GM19035 (cell line): ENCODE results near the gene PIGR.

Source experiments
- ATAC-seq: cut with Tn5 transposase; IDR thresholded peaks from one replicate; pipeline ENCODE4 v1.9.1; 2021; ENCODE audit not compliant: unreplicated experiment

Gene PIGR

GRCh38 chr1:206911064-206911663, 35.1 kb downstream of the PIGR start:
- no peak for ATAC-seq

GRCh38 chr1:206909883-206910318, 36.4 kb downstream of the PIGR start:
- no peak for ATAC-seq

- no peak for ATAC-seq
Measured at GRCh38 chr1:206909161-206909882, 36.9 kb downstream of the PIGR start.

GRCh38 chr1:206908038-206908437, 38.2 kb downstream of the PIGR start:
- no peak for ATAC-seq

- ATAC-seq, result no peak
Measured at GRCh38 chr1:206907304-206907991, 38.8 kb downstream of the PIGR start.

GRCh38 chr1:206905295-206906164, 40.7 kb downstream of the PIGR start:
- ATAC-seq, result no peak

GRCh38 chr1:206904423-206905142, 41.7 kb downstream of the PIGR start:
- no peak for ATAC-seq

- ATAC-seq, result no peak
Measured at GRCh38 chr1:206903687-206904086, 42.6 kb downstream of the PIGR start.

- ATAC-seq, result no peak
Measured at GRCh38 chr1:206902702-206903101, 43.6 kb downstream of the PIGR start.

- no peak for ATAC-seq
Measured at GRCh38 chr1:206901944-206902343, 44.3 kb downstream of the PIGR start.

- no peak for ATAC-seq
Measured at GRCh38 chr1:206900149-206900548, 46.1 kb downstream of the PIGR start.

- ATAC-seq, result no peak
Measured at GRCh38 chr1:206899717-206900116, 46.5 kb downstream of the PIGR start.

GRCh38 chr1:206898915-206899431, 47.3 kb downstream of the PIGR start:
- no peak for ATAC-seq

- ATAC-seq, result no peak
Measured at GRCh38 chr1:206898089-206898914, 48.0 kb downstream of the PIGR start.

GRCh38 chr1:206897175-206897574, 49.1 kb downstream of the PIGR start, which contains the start of gene IL24:
Gene IL24, plus strand, starts transcription at chr1:206897443. Its CDS starts 390 bp downstream, at chr1:206897833.
- no peak for ATAC-seq

GRCh38 chr1:206896261-206896660, 50.0 kb downstream of the PIGR start:
- no peak for ATAC-seq

GRCh38 chr1:206895837-206896242, 50.4 kb downstream of the PIGR start:
- no peak for ATAC-seq

GRCh38 chr1:206895325-206895724, 50.9 kb downstream of the PIGR start:
- no peak for ATAC-seq

GRCh38 chr1:206893380-206893779, 52.9 kb downstream of the PIGR start:
- no peak for ATAC-seq
